ENCODE measurements around the gene ADGRL1.

GRCh38 chr19:14181906-14182305 lies 24.1 kb downstream of the ADGRL1 start:
- no peak for TF ChIP-seq SUZ12 (IDR thresholded peaks at IDR 0.05; ENCODE audit: extremely low read depth, insufficient read depth, insufficient read length)
- TF ChIP-seq ZNF274 (IDR thresholded peaks at IDR 0.05; ENCODE audit: low read depth, low read length) = no peak
- TF ChIP-seq YY1 (IDR thresholded peaks at IDR 0.05; ENCODE audit: insufficient read depth, insufficient read length) = no peak

Measured in NT2/D1 (cell line).